ENCODE data around the gene CBX1. TPM values are rescaled to one million over a fixed set of nuclear protein-coding genes. Genes with fewer than 3 reads are reported as not detected.

Gene CBX1
- total RNA-seq, 1 donor from 2014 or later = 39.1 TPM

DNA sequence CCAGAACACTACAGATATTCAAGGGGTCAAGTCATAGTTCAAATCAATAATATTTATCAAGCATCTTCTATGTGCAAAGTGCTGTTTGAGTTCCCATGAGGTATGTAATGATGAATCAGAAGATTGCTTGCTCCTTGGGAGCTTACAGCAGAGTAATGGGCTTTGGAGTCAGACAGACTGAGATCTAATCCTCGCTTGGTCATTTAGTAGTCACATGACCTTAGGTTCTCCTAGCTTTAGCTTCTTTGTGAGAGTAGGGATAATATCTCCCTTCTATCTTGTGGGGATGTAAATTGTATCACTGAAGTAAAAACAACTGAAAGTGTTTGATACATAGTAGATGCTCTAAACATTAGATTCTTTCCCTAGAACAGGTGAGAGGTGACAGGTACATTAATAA, 36.4 kb upstream of the CBX1 start:
- H3K4me3 ChIP-seq (ENCODE audit: low read length in 3 of 3) = no peak overlapping the region

DNA sequence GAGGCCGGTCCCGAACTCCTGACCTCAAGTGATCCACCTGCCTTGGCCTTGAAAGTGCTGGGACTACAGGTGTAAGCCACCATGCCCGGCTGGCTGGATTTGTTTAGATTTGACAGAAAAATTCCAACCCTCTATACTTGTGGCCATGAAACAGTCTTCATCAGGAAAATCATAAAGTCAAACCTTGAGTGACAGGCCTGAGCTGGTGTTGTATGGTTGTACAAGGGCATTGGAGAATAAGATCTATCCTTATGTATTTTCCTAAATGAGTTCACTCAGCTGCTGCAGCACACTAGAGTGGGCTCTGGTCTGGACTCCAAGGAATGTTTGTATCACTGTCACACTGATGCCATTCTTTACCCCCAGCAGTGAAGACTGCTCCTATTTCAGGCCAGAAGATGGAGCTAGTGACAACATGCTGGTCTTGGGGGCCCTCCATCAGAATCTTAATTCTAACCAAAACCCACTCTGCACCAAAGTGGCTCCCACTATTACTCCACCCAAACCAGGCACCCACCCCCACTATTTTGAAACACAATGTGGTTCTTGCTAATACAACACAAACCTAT, 33.7 kb upstream of the CBX1 start:
- Histone ChIP-seq H3K4me1 (ENCODE audit: control insufficient read depth in 3 of 3, insufficient read depth in 3 of 3, low read length in 3 of 3) (no peaks in the 10 kb centered on the region), H3K27me3 (ENCODE audit: control insufficient read depth in 3 of 3, insufficient read depth in 3 of 3, low read length in 3 of 3) (no peaks in the 10 kb centered on the region), H3K4me3 (ENCODE audit: low read length in 3 of 3) (no peak overlapping the region), H3K36me3 (ENCODE audit: control insufficient read depth in 3 of 3, insufficient read depth in 3 of 3, low read length in 3 of 3) (no peaks in the 10 kb centered on the region), H3K27ac (ENCODE audit: low read depth, low read length) (no peak overlapping the region), H3K9me3 (ENCODE audit: control insufficient read depth in 3 of 3, low read length in 3 of 3) (no peaks in the 10 kb centered on the region), H3K9ac (ENCODE audit: low read depth in 1 of 3, low read length in 3 of 3) (no peak overlapping the region)

More for the DNA sequence above, 36.4 kb upstream of the CBX1 start:
- Histone ChIP-seq H3K27me3 (ENCODE audit: control insufficient read depth in 3 of 3, insufficient read depth in 3 of 3, low read length in 3 of 3) (peaks cover 0 to 11% (median 5%) of the 10 kb centered on the region in 3 donors), H3K27ac (ENCODE audit: low read depth, low read length) (no peak overlapping the region), H3K9ac (ENCODE audit: low read depth in 1 of 3, low read length in 3 of 3) (no peak overlapping the region), H3K4me1 (ENCODE audit: control insufficient read depth in 3 of 3, insufficient read depth in 3 of 3, low read length in 3 of 3) (no peaks in the 10 kb centered on the region), H3K36me3 (ENCODE audit: control insufficient read depth in 3 of 3, insufficient read depth in 3 of 3, low read length in 3 of 3) (no peaks in the 10 kb centered on the region), H3K9me3 (ENCODE audit: control insufficient read depth in 3 of 3, low read length in 3 of 3) (no peaks in the 10 kb centered on the region)

DNA sequence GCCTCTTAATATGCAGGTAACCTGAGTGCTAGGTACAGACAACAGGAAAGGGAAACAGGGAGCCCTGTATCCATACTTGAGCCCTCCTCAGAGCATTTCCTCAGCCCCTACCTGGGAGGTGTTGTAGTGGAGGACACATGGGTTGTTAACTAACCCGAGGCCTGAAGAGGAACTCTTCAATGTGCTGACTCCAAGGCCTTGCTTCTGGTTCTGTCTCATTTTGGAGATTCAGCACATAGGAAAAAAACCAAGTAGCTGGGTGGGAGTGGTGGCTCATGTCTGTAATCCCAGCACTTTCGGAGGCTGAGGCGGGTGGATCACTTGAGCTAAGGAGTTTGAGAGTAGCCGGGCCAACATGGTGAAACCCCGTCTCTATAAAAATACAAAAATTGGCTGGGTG, 31.1 kb upstream of the CBX1 start:
- H3K9me3 ChIP-seq (ENCODE audit: control insufficient read depth in 3 of 3, low read length in 3 of 3) = no peaks in the 10 kb centered on the region
- no peak overlapping the region for H3K4me3 ChIP-seq (ENCODE audit: low read length in 3 of 3)
- no peaks in the 10 kb centered on the region for H3K36me3 ChIP-seq (ENCODE audit: control insufficient read depth in 3 of 3, insufficient read depth in 3 of 3, low read length in 3 of 3)
- no peaks in the 10 kb centered on the region for H3K4me1 ChIP-seq (ENCODE audit: control insufficient read depth in 3 of 3, insufficient read depth in 3 of 3, low read length in 3 of 3)
- H3K9ac ChIP-seq (ENCODE audit: low read depth in 1 of 3, low read length in 3 of 3) = no peak overlapping the region
- no peaks in the 10 kb centered on the region for H3K27me3 ChIP-seq (ENCODE audit: control insufficient read depth in 3 of 3, insufficient read depth in 3 of 3, low read length in 3 of 3)
- H3K27ac ChIP-seq (ENCODE audit: low read depth, low read length) = no peak overlapping the region

DNA sequence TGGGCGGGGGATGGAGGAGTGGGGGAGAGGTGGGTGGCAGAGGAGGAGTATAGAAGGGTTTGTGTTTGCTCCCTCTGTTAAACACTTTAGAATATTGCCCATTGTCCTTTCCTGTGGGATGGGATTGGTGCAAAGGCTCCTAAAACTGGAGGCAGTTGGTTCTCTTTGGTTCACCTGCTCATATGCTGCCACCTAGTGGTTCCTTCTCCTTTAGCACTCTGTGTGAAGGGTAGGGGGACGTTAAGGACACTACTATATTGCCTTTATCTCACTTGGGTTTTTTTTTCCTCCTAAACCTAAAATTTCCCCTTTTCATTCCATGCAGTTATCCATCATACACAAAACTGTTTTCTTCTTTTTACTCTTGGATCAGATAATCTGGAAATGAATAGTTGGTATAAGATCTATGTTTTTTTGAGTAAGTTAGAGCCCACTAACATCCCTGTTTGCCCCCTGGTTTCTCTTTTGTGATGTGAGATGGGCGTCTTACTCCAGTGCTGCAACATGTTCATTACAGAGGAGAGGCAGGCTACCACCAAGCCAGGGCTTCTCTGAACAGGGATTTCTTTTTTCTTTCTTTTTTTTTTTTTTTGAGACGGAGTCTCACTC, 30.0 kb upstream of the CBX1 start:
- Histone ChIP-seq H3K27ac (ENCODE audit: low read depth, low read length) (no peak overlapping the region), H3K4me1 (ENCODE audit: control insufficient read depth in 3 of 3, insufficient read depth in 3 of 3, low read length in 3 of 3) (no peaks in the 10 kb centered on the region), H3K9me3 (ENCODE audit: control insufficient read depth in 3 of 3, low read length in 3 of 3) (no peaks in the 10 kb centered on the region)

GRCh38 chr17:48129981-48130380, 28.7 kb upstream of the CBX1 start:
- no peak overlapping the region for H3K9ac ChIP-seq (ENCODE audit: low read depth in 1 of 3, low read length in 3 of 3)
- H3K4me3 ChIP-seq (ENCODE audit: low read length in 3 of 3) = no peak overlapping the region
- H3K9me3 ChIP-seq (ENCODE audit: control insufficient read depth in 3 of 3, low read length in 3 of 3) = no peaks in the 10 kb centered on the region
- no peak overlapping the region for H3K27ac ChIP-seq (ENCODE audit: low read depth, low read length)
- peaks cover 0 to 9% (median 2%) of the 10 kb centered on the region in 3 donors for H3K36me3 ChIP-seq (ENCODE audit: control insufficient read depth in 3 of 3, insufficient read depth in 3 of 3, low read length in 3 of 3)
- no peaks in the 10 kb centered on the region for H3K27me3 ChIP-seq (ENCODE audit: control insufficient read depth in 3 of 3, insufficient read depth in 3 of 3, low read length in 3 of 3)
- H3K4me1 ChIP-seq (ENCODE audit: control insufficient read depth in 3 of 3, insufficient read depth in 3 of 3, low read length in 3 of 3) = no peaks in the 10 kb centered on the region

More for the DNA sequence above, 30.0 kb upstream of the CBX1 start:
- Histone ChIP-seq H3K9ac (ENCODE audit: low read depth in 1 of 3, low read length in 3 of 3) (no peak overlapping the region), H3K27me3 (ENCODE audit: control insufficient read depth in 3 of 3, insufficient read depth in 3 of 3, low read length in 3 of 3) (no peaks in the 10 kb centered on the region), H3K4me3 (ENCODE audit: low read length in 3 of 3) (no peak overlapping the region), H3K36me3 (ENCODE audit: control insufficient read depth in 3 of 3, insufficient read depth in 3 of 3, low read length in 3 of 3) (peaks cover 0 to 2% (median 0%) of the 10 kb centered on the region in 3 donors)

GRCh38 chr17:48128400-48128799, 27.1 kb upstream of the CBX1 start:
- Histone ChIP-seq H3K27me3 (ENCODE audit: control insufficient read depth in 3 of 3, insufficient read depth in 3 of 3, low read length in 3 of 3) (no peaks in the 10 kb centered on the region), H3K4me3 (ENCODE audit: low read length in 3 of 3) (no peak overlapping the region), H3K36me3 (ENCODE audit: control insufficient read depth in 3 of 3, insufficient read depth in 3 of 3, low read length in 3 of 3) (peaks cover 0 to 14% (median 2%) of the 10 kb centered on the region in 3 donors), H3K27ac (ENCODE audit: low read depth, low read length) (no peak overlapping the region), H3K9me3 (ENCODE audit: control insufficient read depth in 3 of 3, low read length in 3 of 3) (no peaks in the 10 kb centered on the region), H3K9ac (ENCODE audit: low read depth in 1 of 3, low read length in 3 of 3) (no peak overlapping the region), H3K4me1 (ENCODE audit: control insufficient read depth in 3 of 3, insufficient read depth in 3 of 3, low read length in 3 of 3) (no peaks in the 10 kb centered on the region)

- Histone ChIP-seq H3K27me3 (ENCODE audit: control insufficient read depth in 3 of 3, insufficient read depth in 3 of 3, low read length in 3 of 3) (no peaks in the 10 kb centered on the region), H3K9me3 (ENCODE audit: control insufficient read depth in 3 of 3, low read length in 3 of 3) (no peaks in the 10 kb centered on the region), H3K36me3 (ENCODE audit: control insufficient read depth in 3 of 3, insufficient read depth in 3 of 3, low read length in 3 of 3) (peaks cover 7 to 22% (median 8%) of the 10 kb centered on the region in 3 donors), H3K4me1 (ENCODE audit: control insufficient read depth in 3 of 3, insufficient read depth in 3 of 3, low read length in 3 of 3) (no peaks in the 10 kb centered on the region), H3K27ac (ENCODE audit: low read depth, low read length) (no peak overlapping the region), H3K9ac (ENCODE audit: low read depth in 1 of 3, low read length in 3 of 3) (no peak overlapping the region), H3K4me3 (ENCODE audit: low read length in 3 of 3) (no peak overlapping the region)
These were observed 26.2 kb upstream of the CBX1 start for GRCh38 chr17:48127371-48128051.

GRCh38 chr17:48126532-48126850, 25.2 kb upstream of the CBX1 start:
- peaks cover 17 to 32% (median 18%) of the 10 kb centered on the region in 3 donors for H3K36me3 ChIP-seq (ENCODE audit: control insufficient read depth in 3 of 3, insufficient read depth in 3 of 3, low read length in 3 of 3)
- H3K4me3 ChIP-seq (ENCODE audit: low read length in 3 of 3) = no peak overlapping the region
- peak overlapping the region in 1 of 3 donors; percentile 30 for H3K9ac ChIP-seq (ENCODE audit: low read depth in 1 of 3, low read length in 3 of 3)
- H3K4me1 ChIP-seq (ENCODE audit: control insufficient read depth in 3 of 3, insufficient read depth in 3 of 3, low read length in 3 of 3) = no peaks in the 10 kb centered on the region
- H3K27me3 ChIP-seq (ENCODE audit: control insufficient read depth in 3 of 3, insufficient read depth in 3 of 3, low read length in 3 of 3) = no peaks in the 10 kb centered on the region
- H3K27ac ChIP-seq (ENCODE audit: low read depth, low read length) = no peak overlapping the region
- H3K9me3 ChIP-seq (ENCODE audit: control insufficient read depth in 3 of 3, low read length in 3 of 3) = no peaks in the 10 kb centered on the region

DNA sequence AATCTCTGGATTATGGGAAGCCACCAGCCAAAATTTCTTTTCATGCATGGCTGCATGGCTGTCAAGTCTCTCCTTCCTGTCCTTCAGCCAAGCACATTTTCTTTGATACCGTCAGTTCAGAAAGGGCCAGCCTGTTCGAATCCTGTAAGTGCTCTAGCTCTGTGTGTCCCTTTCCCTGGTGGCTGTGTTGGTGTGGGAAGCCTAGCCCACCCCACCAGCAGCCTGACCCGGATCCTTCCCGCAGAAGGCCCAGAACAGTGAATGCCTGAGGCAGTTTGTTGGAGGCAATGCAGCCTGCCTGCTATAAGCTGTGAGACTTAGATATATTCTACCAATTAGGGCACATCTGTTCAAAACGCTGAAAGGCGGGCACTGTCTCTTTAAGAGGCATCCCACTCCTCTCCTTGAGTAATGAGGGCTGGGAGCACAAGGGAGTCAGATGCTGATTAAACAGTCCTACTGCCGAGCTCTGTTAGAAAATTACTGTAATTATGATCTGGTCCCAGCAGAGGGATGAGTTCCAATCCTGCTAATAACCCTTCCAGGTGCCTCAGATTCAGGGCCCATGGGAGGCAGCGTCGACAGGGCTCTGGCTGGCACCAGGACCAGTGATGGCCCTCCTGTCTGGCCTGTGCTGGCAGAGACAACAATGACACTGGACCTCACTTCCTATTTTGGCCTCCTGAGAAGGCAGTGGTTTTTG, 24.7 kb upstream of the CBX1 start:
- Histone ChIP-seq H3K4me1 (ENCODE audit: control insufficient read depth in 3 of 3, insufficient read depth in 3 of 3, low read length in 3 of 3) (no peaks in the 10 kb centered on the region), H3K27me3 (ENCODE audit: control insufficient read depth in 3 of 3, insufficient read depth in 3 of 3, low read length in 3 of 3) (no peaks in the 10 kb centered on the region), H3K36me3 (ENCODE audit: control insufficient read depth in 3 of 3, insufficient read depth in 3 of 3, low read length in 3 of 3) (peaks cover 22 to 37% (median 23%) of the 10 kb centered on the region in 3 donors), H3K4me3 (ENCODE audit: low read length in 3 of 3) (no peak overlapping the region), H3K27ac (ENCODE audit: low read depth, low read length) (no peak overlapping the region), H3K9ac (ENCODE audit: low read depth in 1 of 3, low read length in 3 of 3) (no peak overlapping the region), H3K9me3 (ENCODE audit: control insufficient read depth in 3 of 3, low read length in 3 of 3) (no peaks in the 10 kb centered on the region)

Data from skeletal muscle tissue (tissue), 4 donors.